Measurements from ENCODE around the gene LRP1B. TPM values are rescaled to one million over a fixed set of nuclear protein-coding genes. Genes with fewer than 3 reads are reported as not detected.
A peak's percentile ranks its signal among the peaks of the same experiment; 100 is the strongest.
"Not testable (repeated sequence)": the region's sequence is repeated elsewhere in the genome, so short reads cannot be mapped to it uniquely, and the experiment has no call there.

Gene LRP1B
- polyA plus RNA-seq, 6 donors from 2014 or later, result not detected

GRCh38 chr2:141226560-141226959 is 904.3 kb downstream of the LRP1B start:
- no peak for ATAC-seq (ENCODE audit: low read depth in 2 of 2)
- no peak overlapping the region for H3K4me3 Mint-ChIP-seq
- H3K36me3 Mint-ChIP-seq, result peaks cover 0 to 7% of the 10 kb centered on the region in 2 donors
- H3K4me1 Mint-ChIP-seq, result peaks cover 0 to 12% (median 0%) of the 10 kb centered on the region in 3 donors
- H3K9me3 Mint-ChIP-seq, result peaks cover 5 to 15% (median 6%) of the 10 kb centered on the region in 7 donors
- DNase-seq, result no peak
- no peak overlapping the region for H3K27ac Mint-ChIP-seq
- H3K27me3 Mint-ChIP-seq, result peaks cover 0 to 4% (median 0%) of the 10 kb centered on the region in 3 donors

DNA sequence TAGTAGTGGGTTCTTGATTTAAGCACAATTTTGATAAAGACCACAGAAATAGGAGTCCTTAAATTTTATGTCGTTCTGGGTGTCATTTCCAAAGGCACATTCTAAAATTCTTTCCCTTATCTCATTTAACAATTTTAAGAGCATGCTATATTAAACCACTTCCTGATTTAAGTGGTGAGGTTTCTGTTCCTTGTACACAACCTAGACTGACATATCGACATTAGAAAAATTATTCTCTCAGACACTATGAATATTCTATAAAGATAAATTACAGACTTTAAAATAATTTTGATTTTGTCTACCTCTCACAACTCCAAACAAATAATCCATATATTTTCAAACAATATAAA is 923.8 kb downstream of the LRP1B start:
- Mint-ChIP-seq H3K4me3 (peak overlapping the region in 7 of 8 donors; percentile 17 to 71 (median 64)), H3K27me3 (no peaks in the 10 kb centered on the region), H3K9me3 (no peaks in the 10 kb centered on the region), H3K27ac (peak overlapping the region in 5 of 6 donors; percentile 17 to 59 (median 26)), H3K36me3 (no peaks in the 10 kb centered on the region), H3K4me1 (peaks cover 11 to 33% (median 24%) of the 10 kb centered on the region in 3 donors)
- ATAC-seq (ENCODE audit: low read depth in 2 of 2) (peak; percentile 27 to 61), DNase-seq (no peak)

GRCh38 chr2:141201016-141201565 is 929.7 kb downstream of the LRP1B start:
- DNase-seq (no peak), ATAC-seq (ENCODE audit: low read depth in 2 of 2) (no peak)
- Mint-ChIP-seq H3K9me3 (peaks cover 0 to 2% (median 0%) of the 10 kb centered on the region in 7 donors), H3K4me3 (no peak overlapping the region), H3K27ac (no peak overlapping the region), H3K36me3 (no peaks in the 10 kb centered on the region), H3K4me1 (peaks cover 3 to 5% (median 4%) of the 10 kb centered on the region in 3 donors), H3K27me3 (no peaks in the 10 kb centered on the region)

GRCh38 chr2:141200191-141200590 is 930.6 kb downstream of the LRP1B start:
- Mint-ChIP-seq H3K9me3 (peaks cover 0 to 2% (median 0%) of the 10 kb centered on the region in 7 donors), H3K4me3 (no peak overlapping the region), H3K36me3 (no peaks in the 10 kb centered on the region), H3K4me1 (no peaks in the 10 kb centered on the region), H3K27me3 (no peaks in the 10 kb centered on the region), H3K27ac (no peak overlapping the region)
- no peak for ATAC-seq (ENCODE audit: low read depth in 2 of 2)
- no peak for DNase-seq

GRCh38 chr2:141199711-141200110 is 931.1 kb downstream of the LRP1B start:
- Mint-ChIP-seq H3K36me3 (no peaks in the 10 kb centered on the region), H3K4me3 (no peak overlapping the region), H3K27me3 (no peaks in the 10 kb centered on the region), H3K9me3 (peaks cover 0 to 2% (median 0%) of the 10 kb centered on the region in 7 donors), H3K27ac (no peak overlapping the region), H3K4me1 (no peaks in the 10 kb centered on the region)
- ATAC-seq (ENCODE audit: low read depth in 2 of 2), result no peak
- no peak for DNase-seq

DNA sequence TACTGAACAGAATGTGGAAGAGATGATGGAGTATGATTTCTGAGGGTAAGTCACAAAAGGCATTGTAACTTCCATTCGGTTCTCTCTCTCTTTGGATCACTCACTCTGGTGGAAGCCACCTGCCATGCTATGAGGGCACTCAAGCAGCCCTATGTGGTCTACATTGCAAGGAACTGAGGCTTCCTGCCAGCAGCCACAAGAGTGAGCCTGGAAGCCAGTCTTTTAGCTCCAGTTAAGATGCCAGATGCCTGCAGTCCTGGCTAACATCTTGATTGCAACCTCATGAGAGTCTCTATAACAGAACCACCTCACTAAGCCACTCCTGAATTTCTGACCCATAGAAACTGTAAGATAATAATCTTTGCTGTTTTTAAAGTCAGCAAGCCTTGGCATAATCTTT is 935.7 kb downstream of the LRP1B start:
- Mint-ChIP-seq H3K4me1 (no peaks in the 10 kb centered on the region), H3K9me3 (peaks cover 0 to 5% (median 0%) of the 10 kb centered on the region in 7 donors), H3K27me3 (no peaks in the 10 kb centered on the region), H3K36me3 (no peaks in the 10 kb centered on the region), H3K27ac (no peak overlapping the region), H3K4me3 (no peak overlapping the region)
- DNase-seq (no peak), ATAC-seq (ENCODE audit: low read depth in 2 of 2) (no peak)

DNA sequence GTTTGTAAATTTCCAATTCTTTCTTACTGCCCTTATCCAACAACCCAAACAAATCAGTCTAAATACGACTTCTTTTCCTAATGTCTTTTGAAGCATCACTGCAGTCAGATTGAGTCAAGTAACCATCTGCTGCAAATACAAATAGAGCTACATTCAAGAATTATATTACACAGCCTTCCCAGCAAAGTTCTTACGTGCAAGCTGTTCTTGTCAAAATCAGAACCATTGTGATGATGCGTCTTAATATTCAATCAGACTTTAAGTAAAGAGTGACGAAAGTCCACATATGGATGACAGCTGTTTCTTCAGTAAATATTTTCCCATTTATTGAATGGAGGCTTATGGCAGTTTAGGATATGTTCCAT is 943.8 kb downstream of the LRP1B start:
- Mint-ChIP-seq H3K9me3 (no peaks in the 10 kb centered on the region), H3K27me3 (no peaks in the 10 kb centered on the region), H3K27ac (no peak overlapping the region), H3K36me3 (no peaks in the 10 kb centered on the region), H3K4me1 (no peaks in the 10 kb centered on the region), H3K4me3 (no peak overlapping the region)
- DNase-seq (no peak), ATAC-seq (ENCODE audit: low read depth in 2 of 2) (no peak)

GRCh38 chr2:141186413-141187074 is 944.3 kb downstream of the LRP1B start:
- Mint-ChIP-seq H3K4me3 (no peak overlapping the region), H3K9me3 (no peaks in the 10 kb centered on the region), H3K4me1 (no peaks in the 10 kb centered on the region), H3K36me3 (no peaks in the 10 kb centered on the region), H3K27ac (no peak overlapping the region), H3K27me3 (no peaks in the 10 kb centered on the region)
- ATAC-seq (ENCODE audit: low read depth in 2 of 2), result no peak
- no peak for DNase-seq

GRCh38 chr2:141182246-141182645 is 948.6 kb downstream of the LRP1B start:
- H3K36me3 Mint-ChIP-seq, result no peaks in the 10 kb centered on the region
- H3K9me3 Mint-ChIP-seq, result peaks cover 0 to 6% (median 0%) of the 10 kb centered on the region in 7 donors
- H3K27me3 Mint-ChIP-seq, result no peaks in the 10 kb centered on the region
- H3K27ac Mint-ChIP-seq, result no peak overlapping the region
- no peak for DNase-seq
- no peak overlapping the region for H3K4me3 Mint-ChIP-seq
- no peaks in the 10 kb centered on the region for H3K4me1 Mint-ChIP-seq
- no peak for ATAC-seq (ENCODE audit: low read depth in 2 of 2)

- ATAC-seq (ENCODE audit: low read depth in 2 of 2); H3K4me1 Mint-ChIP-seq; H3K27me3 Mint-ChIP-seq; H3K4me3 Mint-ChIP-seq; H3K27ac Mint-ChIP-seq; H3K36me3 Mint-ChIP-seq; DNase-seq; H3K9me3 Mint-ChIP-seq: not testable (repeated sequence)
Observed at GRCh38 chr2:141169117-141169516, 961.7 kb downstream of the LRP1B start.

DNA sequence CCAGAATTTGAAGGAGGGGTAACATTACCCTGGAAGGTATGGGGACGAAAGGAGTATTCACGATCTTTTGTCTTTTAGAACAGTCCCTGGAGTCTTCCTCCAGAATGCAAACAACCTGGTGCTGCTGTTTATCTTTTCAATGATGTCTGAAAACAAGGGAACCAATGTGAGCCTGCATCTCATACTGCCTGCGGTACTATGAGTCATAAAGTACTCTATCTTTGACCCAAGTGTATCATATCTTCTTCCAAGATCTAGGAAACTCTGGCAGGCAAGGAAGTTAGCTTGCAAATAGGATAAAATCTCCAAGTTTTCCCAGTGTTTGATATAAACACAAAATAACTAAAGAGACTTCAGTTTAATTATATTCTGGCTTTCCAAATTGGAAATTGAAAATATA is 968.5 kb downstream of the LRP1B start:
- Mint-ChIP-seq H3K36me3 (no peaks in the 10 kb centered on the region), H3K4me3 (no peak overlapping the region), H3K27me3 (no peaks in the 10 kb centered on the region), H3K27ac (no peak overlapping the region), H3K4me1 (no peaks in the 10 kb centered on the region), H3K9me3 (no peaks in the 10 kb centered on the region)
- ATAC-seq (ENCODE audit: low read depth in 2 of 2) (no peak), DNase-seq (no peak)

- Mint-ChIP-seq H3K9me3 (no peaks in the 10 kb centered on the region), H3K27ac (no peak overlapping the region), H3K27me3 (no peaks in the 10 kb centered on the region), H3K36me3 (no peaks in the 10 kb centered on the region), H3K4me3 (no peak overlapping the region), H3K4me1 (no peaks in the 10 kb centered on the region)
- DNase-seq (no peak), ATAC-seq (ENCODE audit: low read depth in 2 of 2) (no peak)
Observed at GRCh38 chr2:141151611-141152286, 979.1 kb downstream of the LRP1B start.

GRCh38 chr2:141142025-141142424 is 988.8 kb downstream of the LRP1B start:
- H3K27me3 Mint-ChIP-seq, result no peaks in the 10 kb centered on the region
- peaks cover 0 to 2% (median 0%) of the 10 kb centered on the region in 7 donors for H3K9me3 Mint-ChIP-seq
- no peaks in the 10 kb centered on the region for H3K36me3 Mint-ChIP-seq
- no peaks in the 10 kb centered on the region for H3K4me1 Mint-ChIP-seq
- no peak overlapping the region for H3K4me3 Mint-ChIP-seq
- no peak overlapping the region for H3K27ac Mint-ChIP-seq
- ATAC-seq (ENCODE audit: low read depth in 2 of 2), result no peak
- no peak for DNase-seq

DNA sequence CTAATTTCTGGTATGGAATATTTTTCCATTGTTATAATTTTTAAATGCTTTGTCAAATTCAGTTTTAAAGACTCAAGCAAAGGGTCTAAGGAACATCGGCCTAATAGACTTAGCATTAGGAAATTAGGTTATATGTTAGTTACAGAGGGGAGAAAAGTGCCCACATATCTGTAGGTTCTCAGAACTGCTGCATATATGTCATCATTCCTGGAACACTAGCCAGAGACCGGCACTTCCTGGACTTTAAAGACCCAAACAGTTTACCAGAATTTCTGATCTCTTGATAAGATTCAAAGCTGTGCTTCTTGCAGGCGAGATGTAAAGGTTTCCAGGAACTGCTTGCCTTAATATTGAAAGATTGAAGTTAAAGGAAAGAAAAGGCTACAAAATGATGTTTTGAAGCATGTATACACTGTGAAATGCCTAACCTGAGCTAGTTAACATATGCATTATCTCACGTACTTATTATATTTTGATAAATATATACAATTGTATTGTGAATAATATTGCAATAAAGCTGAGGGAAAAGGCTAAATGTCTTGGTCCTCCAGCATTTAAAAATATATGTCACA is 993.6 kb downstream of the LRP1B start:
- ATAC-seq (ENCODE audit: low read depth in 2 of 2) (no peak), DNase-seq (no peak)
- Mint-ChIP-seq H3K27ac (no peak overlapping the region), H3K4me3 (no peak overlapping the region), H3K36me3 (no peaks in the 10 kb centered on the region), H3K4me1 (no peaks in the 10 kb centered on the region), H3K9me3 (peaks cover 0 to 2% (median 0%) of the 10 kb centered on the region in 7 donors), H3K27me3 (no peaks in the 10 kb centered on the region)
